ENCODE data around the gene CFAP100.

GRCh38 chr3:126406389-126407296, 11.9 kb downstream of the CFAP100 start:
- TF ChIP-seq CTCF (IDR thresholded peaks at IDR 0.05): no peak
- TF ChIP-seq POLR2A (IDR thresholded peaks at IDR 0.05): no peak
